Psoas muscle (tissue), 8 donors: Measurements from ENCODE around the gene RBP3. TPM values are rescaled to one million over a fixed set of nuclear protein-coding genes. Genes with fewer than 3 reads are reported as not detected.

Experiments
- ATAC-seq, 4 donors: fragments of 200-7000 bp; cut with Tn5 transposase; one replicate each; pipeline ENCODE4 v1.9.1; 2020; ENCODE audit warnings: moderate library complexity in 3 of 4, mild to moderate bottlenecking in 2 of 4
- DNase-seq, 2 donors: peaks; one replicate each; pipeline ENCODE4 v3.0.0-alpha.2; 2020
- H3K27ac ChIP-seq: fragments of 200-600 bp; one replicate; pipeline ENCODE4 v1.8.0; 2022
- H3K27me3 ChIP-seq, 3 donors: fragments of 200-600 bp in 1 of 3; one replicate each; pipeline versions ENCODE4 v1.6.1 to v1.8.0; 2013 to 2022; ENCODE audit warnings: low read length in 2 of 3, mild to moderate bottlenecking in 2 of 3, moderate library complexity in 1 of 3; ENCODE audit not compliant: insufficient read depth in 3 of 3
- H3K36me3 ChIP-seq, 2 donors: fragments of 200-600 bp in 1 of 2; one replicate each; pipeline versions ENCODE4 v1.6.1 to v1.8.0; 2013 to 2022; ENCODE audit warnings: low read depth in 1 of 2, mild to moderate bottlenecking in 1 of 2, moderate library complexity in 1 of 2; ENCODE audit not compliant: insufficient read depth in 1 of 2
- H3K4me1 ChIP-seq: fragments of 200-600 bp; one replicate; pipeline ENCODE4 v1.8.0; 2022
- H3K4me3 ChIP-seq: fragments of 200-600 bp; one replicate; pipeline ENCODE4 v1.8.0; 2022; ENCODE audit warnings: mild to moderate bottlenecking
- H3K9me3 ChIP-seq: fragments of 200-600 bp; one replicate; pipeline ENCODE4 v1.8.0; 2022
- CTCF ChIP-seq: fragments of 200-600 bp; IDR thresholded peaks from one replicate; pipeline ENCODE4 v1.8.0; 2022; ENCODE audit warnings: antibody characterized with exemption
- WGBS, 3 donors: extraction: QIAGEN DNeasy Blood & Tissue Kit; methylation state at CpG; one replicate each; pipeline versions ENCODE4 v1.1.6 to v1.1.7; 2013; 5-methylcytosine and 5-hydroxymethylcytosine counted together
- intact Hi-C, 2 donors: fragments of 100-400 bp; cut with DNase I; formaldehyde crosslinking; loops; one replicate each; pipeline versions ENCODE4 v1.11.0 to v1.14.2; 2022
- polyA plus RNA-seq, 3 donors: library from polyadenylated mRNA; stranded (reverse); fragments of 200-250 nt; gene quantifications; one replicate each; pipeline ENCODE4 v1.2.3, GENCODE V29; 2013
- total RNA-seq, 4 donors: library from RNA; stranded (reverse); fragmentation: NEBNext Ultra II Directional in 2 of 4; extraction: Animal tissue kit (Norgen Biotek cat#: 25700) in 2 of 4; gene quantifications; one replicate each; pipeline versions ENCODE4 v1.2.1 to v1.2.4, GENCODE V29; 2021 to 2023
- donor health status: healthy with polysubstance abuse.
- donor health status: DM: no; HTN: no; CAD: no; lungs with moderate emphysema.
- donor health status: Bipolar disorder and iron deficiency.
- donor health status: healthy.
- donor health status: DM: yes; HTN: yes; CAD: no.
- donor health status: DM: no; HTN: no; CAD: no.
- donor health status: DM: no; HTN: no; CAD: no.
- donor health status: DM: yes; HTN: yes; CAD: no.

Gene RBP3
- total and polyA plus RNA-seq, 7 donors: not detected

- Histone ChIP-seq H3K27me3 (peaks cover 0 to 29% (median 0%) of the 10 kb centered on the region in 3 donors), H3K9me3 (no peaks in the 10 kb centered on the region), H3K36me3 (no peaks in the 10 kb centered on the region), H3K27ac (no peak overlapping the region), H3K4me1 (no peaks in the 10 kb centered on the region), H3K4me3 (no peak overlapping the region)
- no peak for TF ChIP-seq CTCF
- 70 to 78% (median 73%) methylated on average over 2 of the region's 2 CpGs for WGBS, 3 donors
- intact Hi-C loops: no loop called here
- DNase-seq: no peak
- no peak for ATAC-seq
Measured at GRCh38 chr10:47301833-47302232, 46.3 kb upstream of the RBP3 start.

- Histone ChIP-seq H3K9me3 (no peaks in the 10 kb centered on the region), H3K4me1 (no peaks in the 10 kb centered on the region), H3K4me3 (no peak overlapping the region), H3K36me3 (no peaks in the 10 kb centered on the region), H3K27me3 (peaks cover 0 to 29% (median 0%) of the 10 kb centered on the region in 3 donors), H3K27ac (no peak overlapping the region)
- 69 to 86% (median 78%) methylated on average over 7 of the region's 7 CpGs for WGBS, 3 donors
- DNase-seq (no peak), ATAC-seq (no peak)
- intact Hi-C loops: no loop called here
- TF ChIP-seq CTCF: no peak
Measured at GRCh38 chr10:47303105-47303504, 45.1 kb upstream of the RBP3 start.

GRCh38 chr10:47303866-47304265 is 44.3 kb upstream of the RBP3 start:
- Histone ChIP-seq H3K36me3 (no peaks in the 10 kb centered on the region), H3K4me1 (no peaks in the 10 kb centered on the region), H3K9me3 (no peaks in the 10 kb centered on the region), H3K27me3 (peaks cover 0 to 31% (median 0%) of the 10 kb centered on the region in 3 donors), H3K27ac (no peak overlapping the region), H3K4me3 (no peak overlapping the region)
- intact Hi-C loops: no loop called here
- TF ChIP-seq CTCF: no peak
- ATAC-seq (no peak), DNase-seq (no peak)
- WGBS, 3 donors: 90 to 93% (median 92%) methylated on average over 6 of the region's 6 CpGs

GRCh38 chr10:47305566-47305965 is 42.6 kb upstream of the RBP3 start:
- ATAC-seq (no peak), DNase-seq (no peak)
- Histone ChIP-seq H3K9me3 (no peaks in the 10 kb centered on the region), H3K36me3 (no peaks in the 10 kb centered on the region), H3K4me1 (no peaks in the 10 kb centered on the region), H3K27me3 (peaks cover 0 to 24% (median 0%) of the 10 kb centered on the region in 3 donors), H3K27ac (no peak overlapping the region), H3K4me3 (no peak overlapping the region)
- 50 to 55% (median 52%) methylated on average over 2 of the region's 2 CpGs for WGBS, 3 donors
- no peak for TF ChIP-seq CTCF
- intact Hi-C loops: no loop called here
